GM23338 (cell line): Measurements from ENCODE around the gene CACNA2D1. TPM values are rescaled to one million over a fixed set of nuclear protein-coding genes. Genes with fewer than 3 reads are reported as not detected.

Source experiments
- ATAC-seq: fragments of 200-7000 bp; cut with Tn5 transposase; 3 replicates; pipeline ENCODE4 v1.9.1; 2020
- DNase-seq: peaks from one replicate; pipeline ENCODE4 v3.0.0-alpha.2; 2015; ENCODE audit warnings: low spot score
- H2AFZ ChIP-seq: fragments of 200-600 bp; sonication (generic); 2 replicates; pipeline ENCODE4 v1.8.0; 2016; ENCODE audit warnings: antibody characterized with exemption, mild to moderate bottlenecking, moderate library complexity
- H3F3A ChIP-seq: fragments of 200-600 bp; sonication (generic); replicated peaks from 2 replicates; pipeline ENCODE4 v1.8.0; 2017; ENCODE audit warnings: antibody characterized with exemption, mixed run types, low read depth
- H3K27ac ChIP-seq: fragments of 200-600 bp; sonication (generic); 2 replicates; pipeline ENCODE4 v1.6.1; 2016; ENCODE audit warnings: low read depth
- H3K27me3 ChIP-seq: fragments of 200-600 bp; sonication (generic); 2 replicates; pipeline ENCODE4 v1.8.0; 2016; ENCODE audit warnings: mild to moderate bottlenecking, mixed run types, moderate library complexity; ENCODE audit not compliant: insufficient read depth
- H3K36me3 ChIP-seq: fragments of 200-600 bp; sonication (generic); 2 replicates; pipeline ENCODE4 v1.8.0; 2016; ENCODE audit warnings: mild to moderate bottlenecking; ENCODE audit not compliant: insufficient read depth
- H3K4me1 ChIP-seq: fragments of 200-600 bp; sonication (generic); 2 replicates; pipeline ENCODE4 v1.8.0; 2016; ENCODE audit warnings: mild to moderate bottlenecking, moderate library complexity; ENCODE audit not compliant: insufficient read depth
- H3K4me2 ChIP-seq: fragments of 200-600 bp; sonication (generic); 2 replicates; pipeline ENCODE4 v1.7.1; 2017; ENCODE audit warnings: mixed run types
- H3K4me3 ChIP-seq: fragments of 200-600 bp; sonication (generic); 2 replicates; pipeline ENCODE4 v1.6.1; 2016; ENCODE audit warnings: mixed run types
- H3K79me2 ChIP-seq: fragments of 200-600 bp; sonication (generic); replicated peaks from 2 replicates; pipeline ENCODE4 v1.8.0; 2017; ENCODE audit warnings: mild to moderate bottlenecking; ENCODE audit not compliant: insufficient read depth
- H3K9me2 ChIP-seq: fragments of 200-600 bp; sonication (generic); 2 replicates; pipeline ENCODE4 v1.8.0; 2017; ENCODE audit not compliant: insufficient read depth
- H4K20me1 ChIP-seq: fragments of 200-600 bp; sonication (generic); replicated peaks from 2 replicates; pipeline ENCODE4 v1.8.0; 2017; ENCODE audit warnings: mild to moderate bottlenecking; ENCODE audit not compliant: insufficient read depth
- H3K27ac Mint-ChIP-seq: 2 replicates; pipeline ENCODE4 v1.8.0; 2020; ENCODE audit warnings: inconsistent platforms, mild to moderate bottlenecking, moderate library complexity, mixed read lengths
- H3K27me3 Mint-ChIP-seq: 3 replicates; pipeline ENCODE4 v1.8.0; 2022; ENCODE audit warnings: low read depth, mild to moderate bottlenecking, moderate library complexity, mixed read lengths, inconsistent platforms; ENCODE audit not compliant: insufficient read depth, poor library complexity
- H3K36me3 Mint-ChIP-seq: 3 replicates; pipeline ENCODE4 v1.8.0; 2021; ENCODE audit warnings: low read depth, mild to moderate bottlenecking, inconsistent platforms, moderate library complexity, mixed read lengths
- H3K4me1 Mint-ChIP-seq: 3 replicates; pipeline ENCODE4 v1.8.0; 2020; ENCODE audit warnings: mild to moderate bottlenecking, inconsistent platforms, mixed read lengths
- H3K4me3 Mint-ChIP-seq: 3 replicates; pipeline ENCODE4 v1.8.0; 2021; ENCODE audit warnings: moderate library complexity, mild to moderate bottlenecking, inconsistent platforms, mixed read lengths
- H3K9me3 Mint-ChIP-seq: 3 replicates; pipeline ENCODE4 v1.8.0; 2020; ENCODE audit warnings: moderate library complexity, mild to moderate bottlenecking, inconsistent platforms, mixed read lengths
- EZH2phosphoT487 ChIP-seq: fragments of 200-600 bp; sonication (generic); IDR thresholded peaks from one replicate; pipeline ENCODE4 v1.8.1; 2018; ENCODE audit warnings: antibody characterized with exemption; ENCODE audit not compliant: unreplicated experiment
- polyA plus RNA-seq: library from polyadenylated mRNA; unstranded; fragments of >200 nt; fragmentation: Nextera tagmentation; extraction: Ambion mirVana; gene quantifications from 2 replicates; pipeline ENCODE4 v1.2.1, GENCODE V29; 2016
- total RNA-seq: library from RNA; depleted of rRNA; stranded (reverse); fragments of >200 nt; shearing (Covaris generic); gene quantifications from 2 replicates; pipeline ENCODE4 v1.2.3, GENCODE V29; 2014
- TF ChIP-seq, protein P1 (sequence below): IDR thresholded peaks from one replicate; pipeline ENCODE4 v1.6.1; 2018; ENCODE audit warnings: antibody characterized with exemption; ENCODE audit not compliant: unreplicated experiment
- TF ChIP-seq, protein P2 (sequence below): fragments of 250-450 bp; sonication (Bioruptor Pico); IDR thresholded peaks from 2 replicates; pipeline ENCODE4 v1.5.0; 2020; ENCODE audit warnings: mild to moderate bottlenecking, moderate library complexity

The CACNA2D1 gene
- total and polyA plus RNA-seq, 2 experiments from 2014 or later: 7.0 to 20.4 TPM

DNA sequence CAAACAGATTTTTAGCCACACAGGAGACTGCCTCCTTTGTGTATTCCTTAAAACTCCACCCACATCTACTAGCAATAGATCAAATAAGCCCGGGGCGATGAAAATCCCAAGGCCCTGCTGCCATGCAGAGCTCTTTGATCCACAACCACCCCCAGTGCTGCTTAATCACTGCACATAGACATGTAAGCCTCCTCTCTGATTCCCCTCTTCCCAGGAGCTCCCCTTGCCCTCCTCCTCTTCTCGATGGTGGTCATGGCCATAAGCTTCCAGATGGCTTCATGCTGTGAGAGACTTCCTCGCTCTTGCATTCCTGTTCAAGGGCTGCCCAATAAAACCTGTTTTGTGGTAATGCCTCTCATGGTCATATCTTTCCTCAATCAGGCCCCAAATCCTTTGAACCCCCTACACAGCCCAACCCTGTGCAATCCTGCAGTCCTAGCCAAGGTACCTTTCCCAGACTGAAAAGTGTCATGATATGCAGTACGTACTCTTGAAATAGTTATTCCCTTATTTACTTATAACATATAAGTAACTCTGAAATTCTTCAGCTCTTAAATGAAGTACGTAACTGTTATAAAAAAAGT is 158.5 kb downstream of the CACNA2D1 start:
- no peaks in the 10 kb centered on the region for H3F3A ChIP-seq
- no peak overlapping the region for H3K27ac ChIP-seq
- peak; percentile 64 for ATAC-seq
- DNase-seq: peak; percentile 27
- TF ChIP-seq, protein P1, sequence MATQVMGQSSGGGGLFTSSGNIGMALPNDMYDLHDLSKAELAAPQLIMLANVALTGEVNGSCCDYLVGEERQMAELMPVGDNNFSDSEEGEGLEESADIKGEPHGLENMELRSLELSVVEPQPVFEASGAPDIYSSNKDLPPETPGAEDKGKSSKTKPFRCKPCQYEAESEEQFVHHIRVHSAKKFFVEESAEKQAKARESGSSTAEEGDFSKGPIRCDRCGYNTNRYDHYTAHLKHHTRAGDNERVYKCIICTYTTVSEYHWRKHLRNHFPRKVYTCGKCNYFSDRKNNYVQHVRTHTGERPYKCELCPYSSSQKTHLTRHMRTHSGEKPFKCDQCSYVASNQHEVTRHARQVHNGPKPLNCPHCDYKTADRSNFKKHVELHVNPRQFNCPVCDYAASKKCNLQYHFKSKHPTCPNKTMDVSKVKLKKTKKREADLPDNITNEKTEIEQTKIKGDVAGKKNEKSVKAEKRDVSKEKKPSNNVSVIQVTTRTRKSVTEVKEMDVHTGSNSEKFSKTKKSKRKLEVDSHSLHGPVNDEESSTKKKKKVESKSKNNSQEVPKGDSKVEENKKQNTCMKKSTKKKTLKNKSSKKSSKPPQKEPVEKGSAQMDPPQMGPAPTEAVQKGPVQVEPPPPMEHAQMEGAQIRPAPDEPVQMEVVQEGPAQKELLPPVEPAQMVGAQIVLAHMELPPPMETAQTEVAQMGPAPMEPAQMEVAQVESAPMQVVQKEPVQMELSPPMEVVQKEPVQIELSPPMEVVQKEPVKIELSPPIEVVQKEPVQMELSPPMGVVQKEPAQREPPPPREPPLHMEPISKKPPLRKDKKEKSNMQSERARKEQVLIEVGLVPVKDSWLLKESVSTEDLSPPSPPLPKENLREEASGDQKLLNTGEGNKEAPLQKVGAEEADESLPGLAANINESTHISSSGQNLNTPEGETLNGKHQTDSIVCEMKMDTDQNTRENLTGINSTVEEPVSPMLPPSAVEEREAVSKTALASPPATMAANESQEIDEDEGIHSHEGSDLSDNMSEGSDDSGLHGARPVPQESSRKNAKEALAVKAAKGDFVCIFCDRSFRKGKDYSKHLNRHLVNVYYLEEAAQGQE: no peak
- no peak for TF ChIP-seq EZH2phosphoT487
- TF ChIP-seq, protein P2, sequence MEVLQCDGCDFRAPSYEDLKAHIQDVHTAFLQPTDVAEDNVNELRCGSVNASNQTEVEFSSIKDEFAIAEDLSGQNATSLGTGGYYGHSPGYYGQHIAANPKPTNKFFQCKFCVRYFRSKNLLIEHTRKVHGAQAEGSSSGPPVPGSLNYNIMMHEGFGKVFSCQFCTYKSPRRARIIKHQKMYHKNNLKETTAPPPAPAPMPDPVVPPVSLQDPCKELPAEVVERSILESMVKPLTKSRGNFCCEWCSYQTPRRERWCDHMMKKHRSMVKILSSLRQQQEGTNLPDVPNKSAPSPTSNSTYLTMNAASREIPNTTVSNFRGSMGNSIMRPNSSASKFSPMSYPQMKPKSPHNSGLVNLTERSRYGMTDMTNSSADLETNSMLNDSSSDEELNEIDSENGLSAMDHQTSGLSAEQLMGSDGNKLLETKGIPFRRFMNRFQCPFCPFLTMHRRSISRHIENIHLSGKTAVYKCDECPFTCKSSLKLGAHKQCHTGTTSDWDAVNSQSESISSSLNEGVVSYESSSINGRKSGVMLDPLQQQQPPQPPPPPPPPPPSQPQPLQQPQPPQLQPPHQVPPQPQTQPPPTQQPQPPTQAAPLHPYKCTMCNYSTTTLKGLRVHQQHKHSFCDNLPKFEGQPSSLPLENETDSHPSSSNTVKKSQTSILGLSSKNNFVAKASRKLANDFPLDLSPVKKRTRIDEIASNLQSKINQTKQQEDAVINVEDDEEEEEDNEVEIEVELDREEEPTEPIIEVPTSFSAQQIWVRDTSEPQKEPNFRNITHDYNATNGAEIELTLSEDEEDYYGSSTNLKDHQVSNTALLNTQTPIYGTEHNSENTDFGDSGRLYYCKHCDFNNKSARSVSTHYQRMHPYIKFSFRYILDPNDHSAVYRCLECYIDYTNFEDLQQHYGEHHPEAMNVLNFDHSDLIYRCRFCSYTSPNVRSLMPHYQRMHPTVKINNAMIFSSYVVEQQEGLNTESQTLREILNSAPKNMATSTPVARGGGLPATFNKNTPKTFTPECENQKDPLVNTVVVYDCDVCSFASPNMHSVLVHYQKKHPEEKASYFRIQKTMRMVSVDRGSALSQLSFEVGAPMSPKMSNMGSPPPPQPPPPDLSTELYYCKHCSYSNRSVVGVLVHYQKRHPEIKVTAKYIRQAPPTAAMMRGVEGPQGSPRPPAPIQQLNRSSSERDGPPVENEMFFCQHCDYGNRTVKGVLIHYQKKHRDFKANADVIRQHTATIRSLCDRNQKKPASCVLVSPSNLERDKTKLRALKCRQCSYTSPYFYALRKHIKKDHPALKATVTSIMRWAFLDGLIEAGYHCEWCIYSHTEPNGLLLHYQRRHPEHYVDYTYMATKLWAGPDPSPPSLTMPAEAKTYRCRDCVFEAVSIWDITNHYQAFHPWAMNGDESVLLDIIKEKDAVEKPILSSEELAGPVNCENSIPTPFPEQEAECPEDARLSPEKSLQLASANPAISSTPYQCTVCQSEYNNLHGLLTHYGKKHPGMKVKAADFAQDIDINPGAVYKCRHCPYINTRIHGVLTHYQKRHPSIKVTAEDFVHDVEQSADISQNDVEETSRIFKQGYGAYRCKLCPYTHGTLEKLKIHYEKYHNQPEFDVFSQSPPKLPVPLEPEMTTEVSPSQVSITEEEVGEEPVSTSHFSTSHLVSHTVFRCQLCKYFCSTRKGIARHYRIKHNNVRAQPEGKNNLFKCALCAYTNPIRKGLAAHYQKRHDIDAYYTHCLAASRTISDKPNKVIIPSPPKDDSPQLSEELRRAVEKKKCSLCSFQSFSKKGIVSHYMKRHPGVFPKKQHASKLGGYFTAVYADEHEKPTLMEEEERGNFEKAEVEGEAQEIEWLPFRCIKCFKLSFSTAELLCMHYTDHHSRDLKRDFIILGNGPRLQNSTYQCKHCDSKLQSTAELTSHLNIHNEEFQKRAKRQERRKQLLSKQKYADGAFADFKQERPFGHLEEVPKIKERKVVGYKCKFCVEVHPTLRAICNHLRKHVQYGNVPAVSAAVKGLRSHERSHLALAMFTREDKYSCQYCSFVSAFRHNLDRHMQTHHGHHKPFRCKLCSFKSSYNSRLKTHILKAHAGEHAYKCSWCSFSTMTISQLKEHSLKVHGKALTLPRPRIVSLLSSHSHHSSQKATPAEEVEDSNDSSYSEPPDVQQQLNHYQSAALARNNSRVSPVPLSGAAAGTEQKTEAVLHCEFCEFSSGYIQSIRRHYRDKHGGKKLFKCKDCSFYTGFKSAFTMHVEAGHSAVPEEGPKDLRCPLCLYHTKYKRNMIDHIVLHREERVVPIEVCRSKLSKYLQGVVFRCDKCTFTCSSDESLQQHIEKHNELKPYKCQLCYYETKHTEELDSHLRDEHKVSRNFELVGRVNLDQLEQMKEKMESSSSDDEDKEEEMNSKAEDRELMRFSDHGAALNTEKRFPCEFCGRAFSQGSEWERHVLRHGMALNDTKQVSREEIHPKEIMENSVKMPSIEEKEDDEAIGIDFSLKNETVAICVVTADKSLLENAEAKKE (CRISPR knock-in tag): peak; percentile 90
- peaks cover 4% of the 10 kb centered on the region for H3K27me3 Mint-ChIP-seq
- H3K4me2 ChIP-seq: no peak overlapping the region
- no peak overlapping the region for H2AFZ ChIP-seq
- H3K4me1 ChIP-seq: peaks cover 48% of the 10 kb centered on the region
- H3K36me3 ChIP-seq: no peaks in the 10 kb centered on the region
- peak overlapping the region; percentile 70 for H3K27ac Mint-ChIP-seq
- H3K4me1 Mint-ChIP-seq: peaks cover 51% of the 10 kb centered on the region
- no peaks in the 10 kb centered on the region for H4K20me1 ChIP-seq
- peaks cover 8% of the 10 kb centered on the region; the same call in 1 of the 3 replicates for H3K36me3 Mint-ChIP-seq
- H3K4me3 Mint-ChIP-seq: no peak overlapping the region
- no peaks in the 10 kb centered on the region for H3K9me2 ChIP-seq
- no peaks in the 10 kb centered on the region for H3K27me3 ChIP-seq
- H3K4me3 ChIP-seq: no peak overlapping the region
- no peaks in the 10 kb centered on the region for H3K79me2 ChIP-seq
- no peaks in the 10 kb centered on the region for H3K9me3 Mint-ChIP-seq
